Smooth muscle cell of the brain vasculature (primary cell): ENCODE measurements around the gene MAPKBP1.
"Not testable (repeated sequence)": the region's sequence is repeated elsewhere in the genome, so short reads cannot be mapped to it uniquely, and the experiment has no call there.

Experiments used
- DNase-seq: peaks from one replicate; pipeline ENCODE4 v3.0.0-alpha.2; 2012; ENCODE audit warnings: low read depth, low spot score

The MAPKBP1 gene

DNA sequence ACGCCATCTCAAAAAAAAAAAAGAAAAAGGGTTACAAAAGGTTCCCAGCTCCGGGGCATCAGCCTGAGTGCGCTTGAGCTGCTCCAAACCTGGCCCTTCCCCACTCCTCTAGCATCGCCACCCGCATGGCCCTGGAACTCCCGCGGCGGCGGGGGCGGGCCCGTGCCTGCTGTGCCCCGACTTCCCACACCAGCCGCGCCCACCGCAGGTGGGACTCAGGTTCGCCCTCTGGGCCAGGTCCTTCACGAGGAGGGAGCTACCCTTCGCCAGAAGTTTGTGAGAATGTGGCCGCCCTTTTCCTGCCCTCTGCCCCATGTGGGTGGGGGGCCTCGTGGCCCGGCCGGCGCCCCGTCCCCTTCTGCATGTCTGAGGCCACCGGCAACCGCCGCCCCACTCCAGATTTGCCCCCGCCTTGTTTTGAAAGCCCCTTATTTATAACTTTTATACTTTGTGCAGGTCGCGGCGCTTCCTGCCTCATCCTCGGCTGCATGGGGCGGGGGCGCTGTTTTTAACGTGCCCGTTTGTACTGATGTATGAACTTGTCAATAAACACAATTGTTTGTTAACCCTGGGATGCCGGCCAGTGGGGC lies 53.1 kb downstream of the MAPKBP1 start:
- DNase-seq, result no peak

GRCh38 chr15:41827880-41828806 lies 53.9 kb downstream of the MAPKBP1 start, which contains the start of gene JMJD7:
JMJD7 (plus strand) TSS chr15:41828092; CDS start chr15:41828125, 33 bp downstream.
- DNase-seq, result peak; percentile 56

DNA sequence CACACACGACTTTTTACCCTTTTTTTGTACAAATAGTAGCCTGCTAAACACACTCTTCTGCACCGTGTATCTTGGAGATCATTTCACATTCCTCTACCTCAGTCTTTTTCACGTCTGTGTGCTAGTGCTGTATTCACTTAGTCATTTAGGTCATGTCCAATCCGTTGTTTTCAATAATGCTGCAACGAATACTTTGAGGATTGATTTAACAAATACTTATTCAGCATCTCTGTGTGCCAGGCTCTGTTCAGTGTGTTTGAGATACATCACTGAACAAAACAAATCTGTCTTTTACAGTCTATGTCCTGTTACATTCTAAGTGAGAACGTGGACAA lies 54.5 kb downstream of the MAPKBP1 start:
- DNase-seq, result no peak

DNA sequence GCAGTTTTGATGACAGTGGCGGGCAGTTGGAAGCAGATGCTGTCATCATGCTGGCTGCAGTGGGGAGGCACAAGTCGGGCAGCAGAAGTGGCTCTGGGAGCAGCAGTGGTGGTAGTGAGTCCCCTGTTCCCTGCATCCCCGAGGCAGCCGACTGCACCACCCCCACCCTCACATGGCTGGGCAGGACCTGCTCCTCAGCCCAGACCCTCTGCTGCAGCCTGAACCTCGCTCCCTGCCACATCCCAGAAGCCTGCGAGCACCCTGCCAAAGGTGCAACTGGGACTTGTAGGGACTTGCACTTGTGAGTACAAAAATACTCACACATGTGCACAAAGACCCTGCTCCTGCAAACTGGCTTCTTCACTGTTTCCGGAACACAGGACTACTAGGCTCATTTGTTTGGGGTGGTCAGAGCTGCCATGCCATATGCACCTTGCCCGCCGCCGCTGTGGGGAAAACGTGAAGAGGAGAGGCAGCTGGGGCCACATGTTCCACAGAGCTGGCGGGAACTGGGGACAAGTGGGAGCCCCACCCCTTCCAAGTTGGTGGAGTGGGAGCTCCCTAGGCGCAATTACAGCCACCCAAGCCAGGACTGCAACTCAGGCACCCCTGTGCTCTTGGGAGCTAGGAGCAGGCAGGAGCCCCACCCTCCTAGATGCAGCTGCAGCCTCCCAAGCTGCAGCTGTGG lies 55.8 kb downstream of the MAPKBP1 start:
- no peak for DNase-seq

DNA sequence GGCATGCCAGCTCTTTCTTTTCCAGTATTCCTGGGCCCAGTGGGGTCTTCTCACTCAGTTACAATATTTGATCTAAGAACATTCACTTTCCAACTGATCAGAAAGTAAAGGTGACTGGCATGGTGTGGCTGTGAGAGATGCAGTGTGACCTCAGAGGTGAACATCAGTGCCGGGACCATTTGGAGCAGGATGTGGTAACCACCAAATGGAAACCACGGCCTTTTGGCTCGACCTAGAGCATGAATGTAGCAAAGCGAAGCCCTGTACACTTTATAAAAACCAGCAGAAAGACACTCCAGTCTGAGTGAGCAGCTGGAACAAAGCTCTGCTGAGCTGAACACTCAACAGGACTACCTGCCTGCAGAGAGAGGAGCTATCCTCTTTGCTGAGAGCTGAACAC lies 57.0 kb downstream of the MAPKBP1 start:
- not testable (repeated sequence) for DNase-seq

DNA sequence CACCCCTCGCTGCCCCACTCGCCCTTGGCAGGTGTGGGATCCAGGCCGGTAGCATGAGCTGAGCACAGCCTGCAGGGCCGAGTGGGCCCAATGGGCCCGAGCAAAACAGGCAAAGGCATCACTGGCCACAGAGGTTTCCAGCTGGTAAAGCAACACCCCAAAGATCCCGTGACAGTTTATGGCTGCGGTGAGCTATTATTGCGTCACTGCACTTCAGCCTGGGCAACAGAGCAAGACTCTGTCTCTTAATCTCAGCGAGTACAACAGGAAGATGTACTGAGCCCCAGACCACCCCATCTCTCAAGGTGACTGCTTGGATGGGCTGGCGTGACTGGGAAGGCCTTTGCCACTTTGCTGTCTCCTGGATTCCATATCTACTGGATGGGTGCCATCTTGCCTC lies 57.9 kb downstream of the MAPKBP1 start:
- no peak for DNase-seq

GRCh38 chr15:41832875-41833274 lies 58.6 kb downstream of the MAPKBP1 start:
- DNase-seq, result no peak

- DNase-seq, result no peak
Observed at GRCh38 chr15:41834096-41834495, 59.8 kb downstream of the MAPKBP1 start.

DNA sequence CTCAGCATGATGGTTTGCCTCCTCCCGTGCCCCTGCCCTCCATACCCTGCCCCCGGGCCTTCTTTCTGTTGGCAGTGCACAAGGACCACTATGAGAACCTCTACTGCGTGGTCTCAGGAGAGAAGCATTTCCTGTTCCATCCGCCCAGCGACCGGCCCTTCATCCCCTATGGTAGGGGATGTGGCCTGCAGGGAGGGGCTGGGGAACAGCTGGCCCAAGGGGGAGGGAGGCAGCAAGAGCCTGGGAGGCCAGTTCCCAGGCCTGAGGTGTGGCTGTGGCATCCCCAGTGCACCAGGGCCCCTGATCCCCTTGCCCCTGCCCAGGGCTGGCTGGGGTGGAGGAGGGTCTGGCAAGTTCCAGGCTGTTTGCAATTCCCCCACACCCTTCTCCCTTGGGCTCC lies 61.8 kb downstream of the MAPKBP1 start:
- DNase-seq, result no peak

DNA sequence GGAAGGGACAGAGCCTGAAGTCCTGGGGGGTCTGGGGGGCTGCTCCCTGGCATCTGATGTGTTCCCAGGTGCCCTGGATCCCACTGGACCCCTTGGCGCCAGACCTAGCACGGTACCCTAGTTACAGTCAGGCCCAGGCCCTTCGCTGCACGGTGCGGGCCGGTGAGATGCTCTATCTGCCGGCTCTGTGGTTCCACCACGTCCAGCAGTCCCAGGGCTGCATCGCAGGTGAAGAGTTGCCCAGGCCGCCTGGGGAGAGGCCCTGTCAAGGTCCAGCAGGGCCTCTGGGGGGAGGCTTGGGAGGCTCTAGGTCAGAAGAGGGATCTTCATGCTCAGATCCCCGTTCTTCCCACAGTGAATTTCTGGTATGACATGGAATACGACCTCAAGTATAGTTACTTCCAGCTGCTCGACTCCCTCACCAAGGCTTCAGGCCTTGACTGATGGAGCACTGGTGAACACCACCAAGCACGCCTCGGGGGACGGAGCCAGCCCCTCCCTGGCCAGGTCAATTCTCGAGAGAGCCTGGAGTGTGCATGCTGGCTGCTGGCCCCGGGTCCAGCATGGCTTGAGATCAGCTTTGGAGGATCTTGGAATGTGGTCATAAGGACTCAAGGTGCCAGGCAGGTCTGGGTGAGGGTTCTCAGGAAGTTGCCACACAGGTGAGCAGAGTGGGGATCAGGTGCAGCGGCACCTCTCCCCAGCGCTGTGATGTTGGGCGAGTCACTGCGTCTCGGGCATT lies 62.6 kb downstream of the MAPKBP1 start:
- DNase-seq, result no peak

GRCh38 chr15:41838400-41838897 lies 64.2 kb downstream of the MAPKBP1 start, which contains the start of gene PLA2G4B:
PLA2G4B (plus strand) TSS chr15:41838847; CDS start chr15:41838914, 67 bp downstream.
- no peak for DNase-seq

DNA sequence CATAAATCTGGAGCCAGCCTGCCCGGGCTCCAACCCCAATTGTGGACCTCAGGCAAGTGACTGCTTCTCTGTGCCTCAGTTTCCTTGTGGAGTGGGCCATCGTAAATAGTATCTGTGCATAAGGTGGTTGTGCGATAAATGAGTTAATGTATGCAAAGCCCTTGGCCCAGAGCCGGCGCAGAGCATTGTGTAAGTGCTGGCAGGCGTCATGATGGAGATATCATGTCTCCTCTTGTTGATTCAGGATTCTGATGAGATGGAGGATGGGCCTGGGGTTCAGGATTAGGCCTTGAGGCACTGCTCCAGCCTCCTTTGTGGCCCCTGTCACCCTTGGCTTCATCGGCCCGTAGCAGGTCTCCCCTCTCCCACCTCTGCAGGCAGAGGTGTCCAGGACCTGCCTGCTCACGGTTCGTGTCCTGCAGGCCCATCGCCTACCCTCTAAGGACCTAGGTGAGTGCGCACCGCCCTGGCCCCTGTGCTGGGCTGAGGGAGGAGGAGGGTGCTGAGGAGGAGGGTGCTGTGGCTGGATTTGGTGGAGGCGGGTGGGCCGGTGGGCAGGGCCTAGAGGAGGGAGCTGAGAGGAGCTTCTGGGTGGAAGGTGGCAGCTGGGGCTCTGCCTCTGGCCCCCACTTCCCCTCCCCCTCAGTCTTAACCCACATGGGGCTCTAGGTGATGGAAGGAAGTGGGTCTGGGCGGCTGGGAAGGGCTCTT lies 65.7 kb downstream of the MAPKBP1 start:
- no peak for DNase-seq

GRCh38 chr15:41840673-41841072 lies 66.4 kb downstream of the MAPKBP1 start:
- no peak for DNase-seq

DNA sequence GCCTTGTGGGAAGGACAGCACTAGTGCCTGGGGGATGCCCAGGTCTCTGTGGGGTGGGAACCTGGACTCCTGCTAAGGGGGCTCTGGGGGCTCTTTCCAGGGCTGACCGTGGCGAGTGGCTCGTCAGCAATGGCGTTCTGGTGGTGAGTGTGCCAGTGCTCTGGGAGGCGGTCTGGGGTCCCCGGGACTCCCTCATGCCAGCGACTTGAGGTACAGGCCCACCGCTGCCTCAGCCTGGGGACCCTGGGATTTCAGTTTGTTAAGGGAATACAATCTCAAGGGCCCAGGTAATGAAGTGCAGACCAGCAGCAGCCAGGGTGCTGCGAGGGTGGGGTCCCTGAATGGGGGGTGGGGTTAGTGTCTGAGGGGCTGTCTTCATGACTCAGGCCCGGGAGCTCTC lies 66.8 kb downstream of the MAPKBP1 start:
- DNase-seq, result no peak

DNA sequence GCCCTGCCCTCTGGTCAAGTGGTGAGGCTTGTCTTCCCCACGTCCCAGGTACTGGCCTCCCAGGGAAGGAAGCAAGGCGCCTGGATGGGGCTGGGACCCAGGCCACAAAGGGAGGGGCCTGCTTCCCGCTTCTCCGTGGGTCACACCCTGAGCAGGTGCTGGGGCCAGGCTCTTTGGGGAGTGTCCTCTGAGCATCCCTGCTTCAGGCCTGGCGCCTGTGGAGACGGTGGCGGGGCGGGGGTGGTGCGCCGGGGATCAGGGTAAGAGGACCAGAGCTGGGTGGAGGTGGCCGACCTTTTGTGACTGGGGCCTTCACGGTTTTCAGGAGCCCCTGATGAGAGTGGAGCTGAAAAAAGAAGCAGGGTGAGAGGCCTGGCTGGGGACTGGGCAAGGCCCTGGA lies 67.9 kb downstream of the MAPKBP1 start:
- no peak for DNase-seq

DNA sequence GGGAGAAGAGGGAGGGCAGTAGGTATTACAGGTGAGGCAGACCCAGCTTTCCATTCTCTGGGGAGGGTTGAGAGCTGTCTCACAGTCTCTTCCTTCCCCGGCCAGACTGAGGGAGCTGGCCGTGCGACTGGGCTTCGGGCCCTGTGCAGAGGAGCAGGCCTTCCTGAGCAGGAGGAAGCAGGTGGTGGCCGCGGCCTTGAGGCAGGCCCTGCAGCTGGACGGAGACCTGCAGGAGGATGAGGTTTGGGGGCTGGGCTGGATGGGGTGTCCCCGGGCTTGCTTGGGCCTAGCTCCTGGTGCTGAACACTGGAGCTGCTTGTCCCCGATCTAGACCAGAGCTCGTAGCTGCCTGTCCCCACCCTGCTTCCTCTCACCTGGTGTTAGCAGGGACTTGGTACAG lies 69.3 kb downstream of the MAPKBP1 start:
- no peak for DNase-seq

DNA sequence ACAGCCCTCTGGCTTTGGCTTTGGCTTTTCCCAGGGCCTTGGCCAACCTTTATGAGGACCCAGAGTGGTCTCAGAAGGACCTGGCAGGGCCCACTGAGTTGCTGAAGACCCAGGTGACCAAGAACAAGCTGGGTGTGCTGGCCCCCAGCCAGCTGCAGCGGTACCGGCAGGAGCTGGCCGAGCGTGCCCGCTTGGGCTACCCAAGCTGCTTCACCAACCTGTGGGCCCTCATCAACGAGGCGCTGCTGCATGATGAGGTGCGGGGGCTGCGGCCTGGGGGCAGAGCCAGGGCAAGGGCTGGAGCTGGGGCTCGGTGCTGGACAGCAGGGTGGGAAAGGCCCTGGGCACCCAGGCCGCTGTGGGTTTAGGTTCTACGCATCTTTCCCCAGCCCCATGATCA lies 70.5 kb downstream of the MAPKBP1 start:
- no peak for DNase-seq

DNA sequence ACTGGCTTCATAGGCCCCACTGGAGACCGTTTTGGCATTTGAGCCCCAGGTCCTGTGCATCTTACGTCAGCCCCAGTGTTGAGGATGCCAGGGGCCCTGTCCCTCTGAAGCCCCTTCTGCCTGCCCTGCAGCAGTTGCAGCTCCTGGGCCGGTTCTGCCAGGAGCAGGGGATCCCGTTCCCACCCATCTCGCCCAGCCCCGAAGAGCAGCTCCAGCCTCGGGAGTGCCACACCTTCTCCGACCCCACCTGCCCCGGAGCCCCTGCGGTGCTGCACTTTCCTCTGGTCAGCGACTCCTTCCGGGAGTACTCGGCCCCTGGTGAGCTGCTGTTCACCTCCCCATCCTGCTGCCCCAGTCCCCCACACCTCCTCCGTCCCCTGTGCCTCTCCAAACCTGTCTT lies 72.9 kb downstream of the MAPKBP1 start:
- no peak for DNase-seq

- DNase-seq, result no peak
Observed at GRCh38 chr15:41847981-41848380, 73.7 kb downstream of the MAPKBP1 start.

GRCh38 chr15:41848631-41849030 lies 74.3 kb downstream of the MAPKBP1 start:
- no peak for DNase-seq

DNA sequence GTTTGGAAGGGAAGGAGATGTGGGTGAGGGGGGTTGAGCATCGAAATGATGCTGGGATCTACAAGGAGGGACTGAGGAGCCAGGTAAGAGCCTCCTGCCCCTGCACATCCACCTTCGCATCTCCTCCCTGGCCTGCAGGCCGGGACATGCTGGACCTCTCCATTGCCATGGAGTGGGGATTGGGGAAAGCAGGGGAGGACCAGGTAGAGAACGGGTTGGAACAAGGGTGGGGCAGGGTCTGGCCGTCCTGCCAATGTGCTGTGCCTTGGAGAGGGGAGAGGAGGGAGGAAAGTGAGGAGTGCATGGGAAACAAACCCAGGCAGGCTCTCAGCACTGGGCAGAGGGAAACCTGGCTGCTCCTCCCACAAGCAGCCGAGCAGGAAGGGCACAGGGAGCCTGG lies 74.9 kb downstream of the MAPKBP1 start:
- no peak for DNase-seq
